HuH-7 (cell line): ENCODE data around the gene AHI1.

ENCODE experiments used
- DNase-seq: peaks from one replicate; pipeline ENCODE4 v3.0.0; 2011; ENCODE audit warnings: low spot score

The AHI1 gene

GRCh38 chr6:135451617-135452190 is 45.8 kb downstream of the AHI1 start:
- DNase-seq: no peak

DNA sequence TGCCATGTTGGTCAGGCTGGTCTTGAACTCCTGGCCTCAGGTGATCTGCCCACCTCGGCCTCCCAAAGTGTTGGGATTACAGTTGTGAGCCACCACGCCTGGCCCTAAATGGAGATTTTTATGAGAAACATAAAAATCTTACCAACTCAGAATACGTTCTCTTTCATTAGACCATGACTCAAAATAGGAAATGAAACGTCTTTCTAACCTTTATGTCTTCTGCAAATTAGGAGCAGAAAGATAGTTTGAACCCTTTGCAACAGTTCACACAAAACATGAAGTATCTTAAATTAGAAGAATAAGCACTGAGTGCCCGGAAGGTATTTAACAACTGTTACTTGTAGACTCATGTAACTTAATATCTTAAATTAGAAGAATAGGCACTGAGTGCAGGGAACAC is 48.3 kb downstream of the AHI1 start:
- no peak for DNase-seq

DNA sequence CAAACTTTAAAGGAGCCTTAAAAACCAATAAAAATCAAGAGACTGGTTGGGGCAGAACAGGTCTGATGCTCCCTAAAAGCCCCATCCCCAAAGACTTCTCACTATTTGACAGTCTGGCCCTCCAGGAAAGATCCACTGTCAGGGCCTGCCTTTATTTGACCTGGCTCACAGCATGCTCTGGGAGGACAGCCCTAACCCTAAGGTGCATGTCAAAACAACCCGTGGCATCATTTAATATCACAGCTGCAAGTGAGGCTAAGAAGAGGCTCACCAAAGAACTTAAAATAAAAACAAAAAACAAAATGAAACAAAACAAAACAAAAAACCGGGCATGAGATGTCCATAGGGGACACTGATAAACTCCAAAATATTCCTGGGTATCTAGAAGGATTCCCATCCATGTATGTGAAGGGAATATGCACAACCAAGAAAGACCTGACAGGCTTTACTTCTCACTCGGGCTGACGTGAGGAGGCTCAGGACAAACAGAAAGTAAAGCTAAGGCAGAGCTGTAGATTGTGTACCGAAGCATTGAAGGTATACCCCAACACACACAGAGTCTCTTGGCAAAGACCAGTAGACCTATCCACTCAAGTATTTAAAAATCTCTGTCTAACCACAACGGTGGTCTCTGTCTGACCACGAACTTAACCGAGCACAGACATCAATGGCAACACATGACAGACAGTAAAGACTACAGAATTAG is 57.3 kb downstream of the AHI1 start:
- no peak for DNase-seq

GRCh38 chr6:135439549-135439948 is 58.0 kb downstream of the AHI1 start:
- no peak for DNase-seq

- DNase-seq: peak; percentile 5
Measured at GRCh38 chr6:135438907-135439535, 58.5 kb downstream of the AHI1 start.

- no peak for DNase-seq
Measured at GRCh38 chr6:135434991-135435390, 62.5 kb downstream of the AHI1 start.

GRCh38 chr6:135434095-135434494 is 63.4 kb downstream of the AHI1 start:
- no peak for DNase-seq

DNA sequence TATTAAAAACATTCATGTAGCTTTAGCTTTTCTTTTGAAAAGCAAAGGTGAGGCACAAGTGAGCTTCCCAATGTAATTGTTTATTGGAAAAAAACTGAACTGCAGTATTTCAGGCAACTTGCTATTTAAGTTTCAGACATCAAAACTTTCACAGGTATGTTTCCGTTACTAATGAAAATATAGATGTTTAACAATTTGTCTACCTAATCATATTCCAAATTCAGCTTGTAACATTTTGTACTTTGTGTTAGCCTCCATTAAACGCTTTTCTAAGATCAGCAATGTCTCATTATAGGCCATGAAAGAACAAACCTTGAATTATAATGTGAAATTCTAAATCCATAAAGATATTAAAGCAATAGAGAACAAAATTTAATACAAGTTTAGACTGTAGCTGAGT is 69.5 kb downstream of the AHI1 start:
- no peak for DNase-seq

GRCh38 chr6:135426833-135427232 is 70.7 kb downstream of the AHI1 start:
- DNase-seq: no peak

DNA sequence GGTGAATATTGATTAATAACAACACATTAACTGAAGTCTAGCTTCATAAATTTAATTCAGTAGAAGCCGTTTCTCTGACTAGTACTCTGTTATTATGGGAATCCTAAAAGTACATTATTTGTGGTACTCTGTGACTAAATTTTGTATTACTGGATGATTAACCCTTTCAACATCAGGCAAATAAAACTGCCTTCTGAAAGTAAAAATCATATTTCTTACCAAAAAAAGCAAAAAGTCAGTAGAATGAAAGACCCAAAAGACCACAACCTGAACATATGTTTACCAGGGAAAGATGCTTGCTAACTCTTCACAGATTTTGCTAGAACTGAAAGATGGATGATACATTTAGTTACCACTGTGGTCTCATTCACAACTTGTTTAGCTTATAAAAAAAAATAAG is 73.2 kb downstream of the AHI1 start:
- DNase-seq: no peak

DNA sequence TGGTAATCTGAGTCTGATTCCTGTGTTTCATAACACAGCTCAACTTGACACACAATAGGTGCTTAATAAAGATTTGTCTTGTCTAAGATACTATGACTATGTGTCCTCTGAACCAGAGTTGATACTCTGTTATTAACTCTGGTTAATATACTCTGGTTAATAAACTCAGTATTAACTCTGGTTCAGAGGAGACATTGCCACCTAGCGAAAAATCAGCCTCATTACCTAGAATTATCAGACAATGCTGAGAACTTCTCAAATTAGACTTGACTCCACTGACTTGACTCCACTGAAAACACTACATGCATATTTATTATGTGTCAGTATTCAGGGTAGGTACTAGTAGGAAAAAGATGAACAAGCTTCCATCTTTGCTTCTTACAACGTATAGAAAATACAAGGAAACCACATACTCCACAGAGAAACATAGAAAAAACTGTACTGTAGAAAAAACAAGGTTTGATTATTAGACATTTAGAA is 73.9 kb downstream of the AHI1 start:
- DNase-seq: peak; percentile 11

- no peak for DNase-seq
Measured at GRCh38 chr6:135419162-135419561, 78.4 kb downstream of the AHI1 start.

GRCh38 chr6:135418040-135418760 is 79.3 kb downstream of the AHI1 start:
- no peak for DNase-seq

GRCh38 chr6:135412761-135413160 is 84.8 kb downstream of the AHI1 start:
- no peak for DNase-seq

GRCh38 chr6:135411849-135412248 is 85.7 kb downstream of the AHI1 start:
- DNase-seq: no peak

GRCh38 chr6:135411339-135411738 is 86.2 kb downstream of the AHI1 start:
- DNase-seq: no peak

GRCh38 chr6:135410856-135411255 is 86.7 kb downstream of the AHI1 start:
- DNase-seq: no peak

GRCh38 chr6:135403584-135403983 is 94.0 kb downstream of the AHI1 start:
- DNase-seq: no peak

DNA sequence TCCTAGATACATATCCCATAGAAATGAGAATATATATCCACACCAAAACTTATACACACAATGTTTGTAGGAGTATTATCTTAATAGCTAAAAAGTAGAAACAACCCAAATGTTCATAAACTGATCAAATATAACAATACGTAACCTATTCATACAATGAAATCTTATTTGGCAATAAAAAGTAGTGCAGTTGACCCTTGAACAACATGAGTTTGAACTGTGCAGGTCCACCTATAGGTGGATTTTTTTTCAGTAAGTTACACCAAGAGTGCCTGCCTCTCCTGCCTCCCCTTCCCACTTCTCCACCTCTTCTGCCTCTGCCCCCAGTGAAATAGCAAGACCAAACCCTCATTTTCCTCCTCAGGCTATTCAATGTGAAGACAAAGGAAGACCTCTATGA is 95.2 kb downstream of the AHI1 start:
- DNase-seq: no peak

- no peak for DNase-seq
Measured at GRCh38 chr6:135397172-135397952, 100.2 kb downstream of the AHI1 start.

- no peak for DNase-seq
Measured at GRCh38 chr6:135395136-135395535, 102.4 kb downstream of the AHI1 start.

DNA sequence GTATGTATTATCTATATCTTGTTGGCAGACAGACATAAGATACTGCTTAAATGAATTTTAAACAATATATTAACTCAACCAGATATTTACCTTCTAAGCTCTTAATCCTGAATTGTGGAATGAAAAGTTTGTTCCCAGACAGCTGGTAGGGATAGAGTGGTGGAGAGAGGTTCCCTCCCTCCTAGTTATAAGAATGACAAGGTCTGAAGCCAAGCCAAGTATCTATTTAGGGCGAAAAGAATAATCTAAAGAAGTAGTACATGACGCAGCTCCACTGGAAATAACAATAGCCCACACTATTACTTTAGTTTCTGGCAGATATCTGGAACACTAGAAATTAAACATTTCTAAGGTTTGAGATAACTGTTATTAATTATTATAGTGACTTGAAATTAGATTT is 104.3 kb downstream of the AHI1 start:
- DNase-seq: no peak
